Lung (tissue), 12 donors: ENCODE data around the gene HTRA2. TPM values are rescaled to one million over a fixed set of nuclear protein-coding genes. Genes with fewer than 3 reads are reported as not detected.

Experiments used
- ATAC-seq: fragments of 200-7000 bp; cut with Tn5 transposase; one replicate; pipeline ENCODE4 v1.9.1; 2020; ENCODE audit warnings: moderate number of reproducible peaks; ENCODE audit not compliant: insufficient read depth, low FRiP score
- DNase-seq, 3 donors: peaks; one replicate each; pipeline ENCODE4 v3.0.0-alpha.2; 2013 to 2017
- H3K27ac ChIP-seq, 2 donors: one replicate each; pipeline ENCODE4 v1.5.1; 2013; ENCODE audit warnings: mild to moderate bottlenecking in 2 of 2, moderate library complexity in 2 of 2, control low read depth in 1 of 2, inconsistent platforms in 1 of 2, low read depth in 1 of 2, low read length in 1 of 2
- H3K27me3 ChIP-seq, 3 donors: one replicate each; pipeline ENCODE4 v1.5.1; 2013; ENCODE audit warnings: low read length in 2 of 3; ENCODE audit not compliant: control insufficient read depth in 3 of 3, insufficient read depth in 3 of 3
- H3K36me3 ChIP-seq, 4 donors: one replicate each; pipeline ENCODE4 v1.5.1; 2013; ENCODE audit warnings: low read length in 4 of 4, mild to moderate bottlenecking in 1 of 4, moderate library complexity in 1 of 4; ENCODE audit not compliant: control insufficient read depth in 4 of 4, insufficient read depth in 4 of 4
- H3K4me1 ChIP-seq, 5 donors: one replicate each; pipeline ENCODE4 v1.5.1; 2013; ENCODE audit warnings: low read length in 5 of 5, mild to moderate bottlenecking in 2 of 5, moderate library complexity in 1 of 5; ENCODE audit not compliant: control insufficient read depth in 5 of 5, insufficient read depth in 5 of 5
- H3K4me3 ChIP-seq: one replicate; pipeline ENCODE4 v1.5.1; 2013; ENCODE audit warnings: mild to moderate bottlenecking, control low read depth, moderate library complexity
- H3K9ac ChIP-seq, 2 donors: one replicate each; pipeline ENCODE4 v1.5.1; 2013; ENCODE audit warnings: low read length in 2 of 2, control low read depth in 1 of 2; ENCODE audit not compliant: insufficient read depth in 1 of 2
- H3K9me3 ChIP-seq, 4 donors: one replicate each; pipeline ENCODE4 v1.5.1; 2013; ENCODE audit warnings: low read length in 3 of 4, mild to moderate bottlenecking in 1 of 4, moderate library complexity in 1 of 4; ENCODE audit not compliant: control insufficient read depth in 4 of 4, insufficient read depth in 3 of 4
- WGBS, 2 donors: extraction: QIAGEN DNeasy Blood & Tissue Kit; methylation state at CpG; one replicate each; pipeline ENCODE4 v1.1.7; 2013; 5-methylcytosine and 5-hydroxymethylcytosine counted together
- polyA plus RNA-seq, 2 donors: library from polyadenylated mRNA; stranded (reverse); fragments of 200-250 nt; gene quantifications; one replicate each; pipeline ENCODE4 v1.2.1, GENCODE V29; 2013
- total RNA-seq, 2 donors: library from RNA; depleted of rRNA in 1 of 2; stranded (reverse); fragments of >200 nt in 1 of 2; gene quantifications; one replicate each; pipeline ENCODE4 v1.2.1, GENCODE V29; 2014 to 2021
- TF ChIP-seq, protein P1 (sequence below): IDR thresholded peaks from 2 replicates; pipeline ENCODE4 v1.5.1; 2012; ENCODE audit warnings: mild to moderate bottlenecking; ENCODE audit errors: control extremely low read depth, extremely low read depth
- donor health status: control.
- donor health status: control.
- donor health status: Bipolar disorder and iron deficiency.
- donor health status: healthy.
- donor health status: DM: yes; HTN: yes; CAD: no.

HTRA2 gene
- total and polyA plus RNA-seq, 4 donors = 26.6 to 42.1 (median 31.6) TPM

DNA sequence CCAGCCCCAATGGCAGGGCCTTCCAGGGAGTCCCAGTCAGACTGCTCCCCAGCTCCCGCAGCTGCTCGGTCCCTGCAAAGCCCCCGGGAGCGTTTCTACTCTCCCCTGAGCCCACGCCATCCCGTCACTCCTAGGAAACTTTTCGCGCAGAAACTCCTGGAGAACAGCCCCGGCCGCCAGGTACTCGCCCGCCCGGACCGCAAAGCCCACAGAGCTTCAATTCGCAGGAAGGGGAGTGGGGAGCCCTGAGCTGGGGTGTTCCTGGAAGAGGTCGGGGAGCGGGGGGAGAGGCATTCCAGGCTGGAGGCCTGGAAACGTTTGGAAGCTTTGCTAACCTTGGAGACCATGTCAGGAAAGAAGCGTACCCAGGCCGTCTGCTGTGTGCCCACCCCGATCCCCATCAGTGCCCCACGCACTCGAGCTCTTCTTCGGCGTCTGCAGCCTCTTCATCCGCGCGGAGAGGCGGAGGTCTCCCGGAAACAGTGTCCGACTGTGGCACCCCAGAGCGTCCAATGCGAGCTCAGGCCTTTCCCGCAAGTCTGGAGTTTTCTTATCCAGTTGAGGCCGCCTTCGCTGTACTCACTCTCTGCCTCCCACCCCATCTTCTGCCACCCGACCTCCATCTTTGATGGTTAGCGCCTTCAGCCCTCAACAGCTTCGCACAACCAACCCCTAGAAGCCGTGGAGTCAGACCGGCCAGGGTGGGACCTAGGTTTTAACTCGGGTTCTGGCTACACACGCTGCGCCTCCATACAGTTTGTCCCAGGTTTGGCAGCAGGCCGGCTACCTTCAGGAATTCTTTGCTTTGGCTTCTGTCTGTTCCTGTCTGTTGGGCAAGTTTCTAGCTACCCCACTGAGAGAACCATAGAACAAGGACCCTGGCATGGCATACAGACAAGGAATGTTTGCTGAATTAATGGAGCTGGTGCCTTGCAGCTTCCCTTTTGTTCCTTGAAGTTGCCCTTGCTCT, 25.9 kb upstream of the HTRA2 start:
- ATAC-seq (no peak), DNase-seq (peak in 1 of 3 donors; percentile 11)
- Histone ChIP-seq H3K9me3 (peaks cover 0 to 2% (median 0%) of the 10 kb centered on the region in 4 donors), H3K36me3 (peaks cover 0 to 14% (median 8%) of the 10 kb centered on the region in 4 donors), H3K9ac (no peak overlapping the region), H3K27ac (peak overlapping the region; percentile 73 to 75), H3K27me3 (peaks cover 0 to 66% (median 63%) of the 10 kb centered on the region in 3 donors), H3K4me3 (peak overlapping the region; percentile 56), H3K4me1 (peaks cover 6 to 40% (median 14%) of the 10 kb centered on the region in 5 donors)
- 57 to 66% methylated on average over 44 to 45 of the region's 45 CpGs for WGBS, 2 donors
- TF ChIP-seq, protein P1, sequence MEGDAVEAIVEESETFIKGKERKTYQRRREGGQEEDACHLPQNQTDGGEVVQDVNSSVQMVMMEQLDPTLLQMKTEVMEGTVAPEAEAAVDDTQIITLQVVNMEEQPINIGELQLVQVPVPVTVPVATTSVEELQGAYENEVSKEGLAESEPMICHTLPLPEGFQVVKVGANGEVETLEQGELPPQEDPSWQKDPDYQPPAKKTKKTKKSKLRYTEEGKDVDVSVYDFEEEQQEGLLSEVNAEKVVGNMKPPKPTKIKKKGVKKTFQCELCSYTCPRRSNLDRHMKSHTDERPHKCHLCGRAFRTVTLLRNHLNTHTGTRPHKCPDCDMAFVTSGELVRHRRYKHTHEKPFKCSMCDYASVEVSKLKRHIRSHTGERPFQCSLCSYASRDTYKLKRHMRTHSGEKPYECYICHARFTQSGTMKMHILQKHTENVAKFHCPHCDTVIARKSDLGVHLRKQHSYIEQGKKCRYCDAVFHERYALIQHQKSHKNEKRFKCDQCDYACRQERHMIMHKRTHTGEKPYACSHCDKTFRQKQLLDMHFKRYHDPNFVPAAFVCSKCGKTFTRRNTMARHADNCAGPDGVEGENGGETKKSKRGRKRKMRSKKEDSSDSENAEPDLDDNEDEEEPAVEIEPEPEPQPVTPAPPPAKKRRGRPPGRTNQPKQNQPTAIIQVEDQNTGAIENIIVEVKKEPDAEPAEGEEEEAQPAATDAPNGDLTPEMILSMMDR = no peak

DNA sequence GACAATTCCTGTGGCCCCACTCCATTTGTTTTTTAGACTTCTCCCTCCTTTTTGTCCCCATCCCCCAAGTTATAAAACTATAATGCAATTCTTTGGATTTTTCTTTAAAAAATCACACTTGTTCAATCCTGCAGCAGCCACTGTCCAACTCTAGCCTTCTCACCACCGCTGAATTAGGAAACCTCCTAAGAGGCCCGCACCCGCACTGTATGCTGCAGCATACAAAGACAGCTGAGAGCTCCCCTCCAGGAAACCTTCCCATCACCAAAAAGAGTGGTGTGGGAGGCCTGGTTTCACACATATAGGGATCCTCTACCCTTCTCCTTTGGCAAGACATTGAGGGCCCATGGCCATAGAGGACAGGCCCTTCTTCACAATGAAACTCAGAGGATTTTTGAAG, 25.1 kb upstream of the HTRA2 start:
- H3K9ac ChIP-seq = no peak overlapping the region
- no peak overlapping the region for H3K4me3 ChIP-seq
- no peak overlapping the region for H3K27ac ChIP-seq
- peaks cover 6 to 32% (median 14%) of the 10 kb centered on the region in 5 donors for H3K4me1 ChIP-seq
- H3K36me3 ChIP-seq = peaks cover 0 to 14% (median 8%) of the 10 kb centered on the region in 4 donors
- TF ChIP-seq, protein P1 = no peak
- peaks cover 0 to 63% (median 63%) of the 10 kb centered on the region in 3 donors for H3K27me3 ChIP-seq
- DNase-seq (no peak), ATAC-seq (no peak)
- peaks cover 0 to 2% (median 0%) of the 10 kb centered on the region in 4 donors for H3K9me3 ChIP-seq
- 96 to 97% methylated on average over 3 of the region's 3 CpGs for whole genome bisulfite sequencing, 2 donors

DNA sequence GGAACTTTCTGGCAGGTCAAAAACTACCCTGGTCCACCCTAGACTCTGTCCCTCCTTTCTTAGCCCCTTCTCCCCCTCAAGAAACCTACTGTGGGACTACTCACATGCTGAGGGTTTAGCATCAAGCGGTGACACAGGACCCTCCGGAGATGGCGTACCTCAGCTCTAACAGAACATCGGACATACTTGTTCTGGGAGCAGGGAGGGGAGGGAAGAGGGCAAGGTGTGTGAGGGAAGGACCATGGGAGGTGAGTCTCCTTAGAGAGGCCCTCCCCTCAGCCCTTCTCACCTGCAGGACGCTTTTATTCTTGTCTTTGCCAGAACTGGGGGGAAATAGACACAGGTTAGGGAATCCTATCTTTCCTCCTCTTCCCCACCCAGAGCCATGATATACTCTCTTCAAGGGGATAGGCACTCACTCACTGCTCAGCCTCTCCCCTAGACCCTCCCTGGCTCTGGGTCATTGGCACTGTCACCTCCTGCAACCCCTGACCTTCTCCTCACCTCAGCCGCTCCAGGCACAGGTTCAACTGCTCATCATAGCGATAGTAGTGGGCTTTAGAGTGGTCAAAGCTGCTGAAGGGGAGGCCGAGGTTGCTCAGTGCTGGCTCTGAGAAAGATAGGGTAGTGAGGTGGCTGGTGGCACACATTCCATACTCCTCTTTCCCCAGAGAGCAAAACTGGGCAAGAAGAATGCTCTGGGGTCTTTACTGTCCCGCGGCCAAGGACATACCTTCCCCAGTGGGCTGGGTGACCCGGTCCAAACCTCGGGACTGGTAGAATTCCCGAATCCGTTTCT, 24.1 kb upstream of the HTRA2 start:
- peaks cover 6 to 31% (median 14%) of the 10 kb centered on the region in 5 donors for H3K4me1 ChIP-seq
- no peak for DNase-seq
- no peak overlapping the region for H3K4me3 ChIP-seq

More for the DNA sequence above, 24.1 kb upstream of the HTRA2 start:
- TF ChIP-seq, protein P1 = no peak
- Histone ChIP-seq H3K9ac (no peak overlapping the region), H3K27ac (peak overlapping the region in 1 of 2 donors; percentile 26), H3K36me3 (peaks cover 0 to 14% (median 8%) of the 10 kb centered on the region in 4 donors), H3K27me3 (peaks cover 0 to 63% (median 63%) of the 10 kb centered on the region in 3 donors), H3K9me3 (peaks cover 0 to 2% (median 0%) of the 10 kb centered on the region in 4 donors)
- 96 to 97% methylated on average over 14 of the region's 14 CpGs for WGBS, 2 donors
- no peak for ATAC-seq
